ENCODE data around the gene WASHC2A. TPM values are rescaled to one million over a fixed set of nuclear protein-coding genes. Genes with fewer than 3 reads are reported as not detected.
"Not testable (repeated sequence)": the region's sequence is repeated elsewhere in the genome, so short reads cannot be mapped to it uniquely, and the experiment has no call there.

The WASHC2A gene
- total RNA-seq, 2 experiments from 2014 or later: 31.0 to 36.9 TPM

GRCh38 chr10:50092928-50093327 is 25.2 kb downstream of the WASHC2A start:
- ATAC-seq; H3K9me3 Mint-ChIP-seq (ENCODE audit: insufficient read depth); H3K27me3 Mint-ChIP-seq (ENCODE audit: low read depth); H3K27ac Mint-ChIP-seq; H3K4me1 Mint-ChIP-seq (ENCODE audit: low read depth); POLR2A ChIA-PET; DNase-seq; H3K4me3 Mint-ChIP-seq; H3K36me3 Mint-ChIP-seq (ENCODE audit: low read depth); CTCF ChIA-PET: not testable (repeated sequence)

DNA sequence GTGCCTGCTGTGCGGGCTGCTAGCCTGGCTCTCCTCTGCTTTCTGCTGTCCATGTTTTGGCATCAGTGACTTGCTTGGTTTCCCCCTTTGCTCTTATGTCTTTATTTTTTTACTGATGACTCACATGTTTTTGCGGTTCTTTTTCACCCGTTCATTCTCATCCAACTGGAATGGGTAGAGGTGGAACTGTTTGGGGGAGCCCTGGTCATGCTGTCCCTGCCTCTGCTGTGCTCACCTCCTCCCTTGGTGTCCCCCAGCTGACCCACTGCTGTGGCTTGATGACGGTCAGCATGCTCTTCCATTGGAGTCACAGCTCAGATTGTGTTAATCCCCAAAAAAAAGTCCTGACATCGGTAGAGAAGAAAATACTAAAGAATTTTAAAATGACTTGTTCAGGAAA is 26.9 kb downstream of the WASHC2A start:
- POLR2A ChIA-PET; H3K27ac Mint-ChIP-seq; H3K9me3 Mint-ChIP-seq (ENCODE audit: insufficient read depth); CTCF ChIA-PET; H3K4me1 Mint-ChIP-seq (ENCODE audit: low read depth); H3K36me3 Mint-ChIP-seq (ENCODE audit: low read depth); H3K27me3 Mint-ChIP-seq (ENCODE audit: low read depth); ATAC-seq; DNase-seq; H3K4me3 Mint-ChIP-seq: not testable (repeated sequence)

DNA sequence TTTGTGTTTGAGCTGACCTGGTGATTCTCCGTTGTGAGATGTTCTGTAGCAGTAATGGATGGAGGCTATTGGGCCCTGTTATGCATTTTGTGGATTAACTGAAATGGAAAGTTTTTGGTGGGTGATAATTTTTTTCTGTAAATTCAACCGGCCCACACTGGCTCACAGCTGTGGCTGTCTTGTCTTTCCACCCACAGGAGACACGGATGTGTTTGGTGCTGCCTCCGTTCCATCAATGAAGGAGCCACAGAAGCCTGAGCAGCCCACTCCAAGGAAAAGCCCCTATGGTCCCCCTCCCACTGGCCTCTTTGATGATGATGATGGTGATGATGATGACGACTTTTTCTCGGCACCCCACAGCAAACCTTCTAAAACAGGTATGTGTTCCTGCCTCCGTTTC is 27.6 kb downstream of the WASHC2A start:
- H3K4me1 Mint-ChIP-seq (ENCODE audit: low read depth); H3K9me3 Mint-ChIP-seq (ENCODE audit: insufficient read depth); ATAC-seq; H3K4me3 Mint-ChIP-seq; H3K36me3 Mint-ChIP-seq (ENCODE audit: low read depth); DNase-seq; CTCF ChIA-PET; H3K27ac Mint-ChIP-seq; H3K27me3 Mint-ChIP-seq (ENCODE audit: low read depth); POLR2A ChIA-PET: not testable (repeated sequence)

DNA sequence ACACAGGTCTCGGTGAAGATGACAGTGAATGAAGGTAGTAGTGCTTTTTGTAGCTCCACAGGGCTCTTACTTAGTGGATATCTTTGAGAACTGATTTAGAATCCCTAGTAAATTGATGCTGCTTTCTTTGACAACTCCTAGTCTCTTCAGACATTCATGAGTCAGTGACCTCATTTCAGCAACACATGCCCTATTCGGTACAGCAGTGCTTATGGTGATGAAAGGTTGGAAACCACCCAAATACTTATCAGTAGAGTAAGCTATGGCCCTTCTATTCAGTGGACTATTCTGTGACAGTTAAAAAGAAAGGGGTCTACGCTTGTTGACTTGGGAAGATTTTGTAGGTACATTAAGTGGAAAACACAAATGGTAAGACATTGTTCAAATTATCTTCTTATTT is 29.0 kb downstream of the WASHC2A start:
- H3K4me1 Mint-ChIP-seq (ENCODE audit: low read depth); DNase-seq; H3K4me3 Mint-ChIP-seq; ATAC-seq; POLR2A ChIA-PET; H3K27me3 Mint-ChIP-seq (ENCODE audit: low read depth); H3K9me3 Mint-ChIP-seq (ENCODE audit: insufficient read depth); H3K27ac Mint-ChIP-seq; CTCF ChIA-PET: not testable (repeated sequence)
- peaks cover 13% of the 10 kb centered on the region for H3K36me3 Mint-ChIP-seq (ENCODE audit: low read depth)

- DNase-seq; CTCF ChIA-PET; H3K4me1 Mint-ChIP-seq (ENCODE audit: low read depth); H3K9me3 Mint-ChIP-seq (ENCODE audit: insufficient read depth); H3K4me3 Mint-ChIP-seq; H3K27ac Mint-ChIP-seq; POLR2A ChIA-PET; H3K27me3 Mint-ChIP-seq (ENCODE audit: low read depth); ATAC-seq: not testable (repeated sequence)
- H3K36me3 Mint-ChIP-seq (ENCODE audit: low read depth): peaks cover 13% of the 10 kb centered on the region
These were observed 30.9 kb downstream of the WASHC2A start for GRCh38 chr10:50098645-50099044.

GRCh38 chr10:50101139-50101582 is 33.4 kb downstream of the WASHC2A start:
- POLR2A ChIA-PET, DNase-seq: not testable (repeated sequence)

GRCh38 chr10:50101747-50102146 is 34.0 kb downstream of the WASHC2A start:
- CTCF ChIA-PET; H3K27ac Mint-ChIP-seq; H3K9me3 Mint-ChIP-seq (ENCODE audit: insufficient read depth); POLR2A ChIA-PET; DNase-seq; ATAC-seq; H3K4me3 Mint-ChIP-seq; H3K4me1 Mint-ChIP-seq (ENCODE audit: low read depth); H3K27me3 Mint-ChIP-seq (ENCODE audit: low read depth): not testable (repeated sequence)
- peaks cover 16% of the 10 kb centered on the region for H3K36me3 Mint-ChIP-seq (ENCODE audit: low read depth)

More at GRCh38 chr10:50101139-50101582, 33.4 kb downstream of the WASHC2A start:
- H3K27me3 Mint-ChIP-seq (ENCODE audit: low read depth); H3K27ac Mint-ChIP-seq; H3K4me3 Mint-ChIP-seq; CTCF ChIA-PET; H3K9me3 Mint-ChIP-seq (ENCODE audit: insufficient read depth); H3K4me1 Mint-ChIP-seq (ENCODE audit: low read depth); ATAC-seq: not testable (repeated sequence)
- peaks cover 16% of the 10 kb centered on the region for H3K36me3 Mint-ChIP-seq (ENCODE audit: low read depth)

GRCh38 chr10:50102267-50102666 is 34.5 kb downstream of the WASHC2A start:
- H3K9me3 Mint-ChIP-seq (ENCODE audit: insufficient read depth); H3K27me3 Mint-ChIP-seq (ENCODE audit: low read depth); H3K4me1 Mint-ChIP-seq (ENCODE audit: low read depth); POLR2A ChIA-PET; H3K27ac Mint-ChIP-seq; H3K4me3 Mint-ChIP-seq; ATAC-seq; CTCF ChIA-PET; DNase-seq: not testable (repeated sequence)
- peaks cover 16% of the 10 kb centered on the region for H3K36me3 Mint-ChIP-seq (ENCODE audit: low read depth)

- H3K36me3 Mint-ChIP-seq (ENCODE audit: low read depth): peaks cover 11% of the 10 kb centered on the region
- CTCF ChIA-PET; H3K27ac Mint-ChIP-seq; H3K9me3 Mint-ChIP-seq (ENCODE audit: insufficient read depth); POLR2A ChIA-PET; H3K27me3 Mint-ChIP-seq (ENCODE audit: low read depth); DNase-seq; H3K4me3 Mint-ChIP-seq; H3K4me1 Mint-ChIP-seq (ENCODE audit: low read depth); ATAC-seq: not testable (repeated sequence)
These were observed 41.4 kb downstream of the WASHC2A start for GRCh38 chr10:50108999-50109698.

- POLR2A ChIA-PET; DNase-seq; H3K27ac Mint-ChIP-seq; H3K9me3 Mint-ChIP-seq (ENCODE audit: insufficient read depth); ATAC-seq; CTCF ChIA-PET; H3K4me3 Mint-ChIP-seq; H3K4me1 Mint-ChIP-seq (ENCODE audit: low read depth); H3K27me3 Mint-ChIP-seq (ENCODE audit: low read depth): not testable (repeated sequence)
- peaks cover 12% of the 10 kb centered on the region for H3K36me3 Mint-ChIP-seq (ENCODE audit: low read depth)
These were observed 44.8 kb downstream of the WASHC2A start for GRCh38 chr10:50112419-50113112.

GRCh38 chr10:50126765-50127164 is 59.0 kb downstream of the WASHC2A start:
- H3K4me3 Mint-ChIP-seq; H3K27ac Mint-ChIP-seq; DNase-seq; H3K27me3 Mint-ChIP-seq (ENCODE audit: low read depth); POLR2A ChIA-PET; H3K9me3 Mint-ChIP-seq (ENCODE audit: insufficient read depth); H3K4me1 Mint-ChIP-seq (ENCODE audit: low read depth); ATAC-seq; CTCF ChIA-PET: not testable (repeated sequence)
- H3K36me3 Mint-ChIP-seq (ENCODE audit: low read depth): peaks cover 18% of the 10 kb centered on the region

DNA sequence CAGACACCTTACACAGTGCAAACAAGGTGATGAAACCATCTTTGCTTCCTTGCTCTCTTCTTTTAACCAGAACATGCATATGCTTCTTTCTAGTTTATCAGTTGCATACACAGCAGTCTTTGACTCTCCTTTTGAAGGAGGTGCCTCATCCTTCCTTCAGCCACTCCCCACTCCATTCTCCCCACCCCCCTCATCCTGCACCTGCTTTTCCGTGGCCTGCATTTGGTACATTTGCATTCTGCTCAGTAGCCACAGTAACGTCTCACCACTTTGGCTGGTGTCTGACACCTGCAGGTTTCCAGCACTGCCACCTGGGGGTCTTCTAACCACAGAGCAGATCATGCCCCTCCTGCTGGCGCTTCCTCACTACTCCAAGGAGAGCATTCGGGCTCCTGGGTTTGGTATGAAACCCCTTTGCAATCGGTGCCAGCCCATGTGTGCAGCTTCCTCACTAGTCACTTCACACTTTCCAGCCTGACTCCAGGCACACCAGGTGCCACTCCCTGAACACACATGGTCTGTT is 60.1 kb downstream of the WASHC2A start:
- H3K9me3 Mint-ChIP-seq (ENCODE audit: insufficient read depth); H3K4me1 Mint-ChIP-seq (ENCODE audit: low read depth); H3K27me3 Mint-ChIP-seq (ENCODE audit: low read depth); CTCF ChIA-PET; H3K4me3 Mint-ChIP-seq; H3K27ac Mint-ChIP-seq; POLR2A ChIA-PET; DNase-seq; ATAC-seq: not testable (repeated sequence)
- peaks cover 26% of the 10 kb centered on the region for H3K36me3 Mint-ChIP-seq (ENCODE audit: low read depth)
